Stimulated activated naive CD8-positive, alpha-beta T cell treated with anti-CD3 and anti-CD28 coated beads, Interleukin-15, Interleukin-2, amounts not matched to agents 100 ng/mL and 50 ng/mL, for 24 hours (primary cell): ENCODE results near the gene RAD50.
"Not testable (repeated sequence)": the region's sequence is repeated elsewhere in the genome, so short reads cannot be mapped to it uniquely, and the experiment has no call there.

Experiments used
- H3K27ac Mint-ChIP-seq: one replicate; pipeline ENCODE4 v1.8.0; 2021; ENCODE audit warnings: mild to moderate bottlenecking, mixed read lengths
- H3K27me3 Mint-ChIP-seq: one replicate; pipeline ENCODE4 v1.8.0; 2021; ENCODE audit warnings: mixed read lengths
- H3K36me3 Mint-ChIP-seq: one replicate; pipeline ENCODE4 v1.8.0; 2021; ENCODE audit warnings: low read depth, mixed read lengths
- H3K4me1 Mint-ChIP-seq: one replicate; pipeline ENCODE4 v1.8.0; 2021; ENCODE audit warnings: low read depth, mixed read lengths
- H3K4me3 Mint-ChIP-seq: one replicate; pipeline ENCODE4 v1.8.0; 2021; ENCODE audit warnings: mild to moderate bottlenecking, mixed read lengths
- H3K9me3 Mint-ChIP-seq: one replicate; pipeline ENCODE4 v1.8.0; 2021; ENCODE audit warnings: mixed read lengths

Gene RAD50

DNA sequence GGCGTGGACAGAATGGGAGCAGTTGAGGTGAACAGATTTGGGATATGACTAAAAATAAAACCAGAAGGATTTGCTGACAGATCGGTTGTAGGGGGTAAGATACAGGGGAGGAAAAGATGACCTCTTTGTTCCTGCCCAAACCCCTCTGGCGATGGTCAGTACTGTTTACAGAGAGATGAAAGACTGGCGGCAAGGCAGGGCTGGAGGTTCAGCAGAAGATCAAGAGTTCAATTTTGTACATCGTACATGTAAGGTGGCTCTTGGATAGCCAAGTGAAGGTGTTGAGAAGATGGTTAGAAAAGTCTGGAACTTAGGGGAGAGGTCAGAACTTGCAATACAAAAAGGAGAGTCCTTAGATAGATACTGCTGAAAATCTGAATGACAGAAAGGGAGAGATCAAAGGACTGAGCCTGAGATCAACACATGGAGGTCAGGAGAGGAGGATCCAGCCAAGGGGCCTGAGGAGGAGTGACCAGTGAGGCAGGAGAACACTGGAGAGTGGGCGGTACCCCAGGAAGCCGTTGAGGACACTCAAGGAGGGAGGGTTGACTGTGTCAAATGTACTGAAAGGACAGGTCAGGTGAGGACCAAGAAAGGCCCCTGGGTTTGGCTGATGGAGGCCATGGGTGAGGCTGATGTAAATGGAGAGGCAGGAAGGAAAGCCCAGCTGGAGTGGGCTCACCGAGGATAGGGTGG, 124.2 kb downstream of the RAD50 start:
- Mint-ChIP-seq H3K4me1 (peaks cover 19% of the 10 kb centered on the region), H3K4me3 (no peak overlapping the region), H3K9me3 (no peaks in the 10 kb centered on the region), H3K36me3 (no peaks in the 10 kb centered on the region), H3K27ac (no peak overlapping the region), H3K27me3 (no peaks in the 10 kb centered on the region)

DNA sequence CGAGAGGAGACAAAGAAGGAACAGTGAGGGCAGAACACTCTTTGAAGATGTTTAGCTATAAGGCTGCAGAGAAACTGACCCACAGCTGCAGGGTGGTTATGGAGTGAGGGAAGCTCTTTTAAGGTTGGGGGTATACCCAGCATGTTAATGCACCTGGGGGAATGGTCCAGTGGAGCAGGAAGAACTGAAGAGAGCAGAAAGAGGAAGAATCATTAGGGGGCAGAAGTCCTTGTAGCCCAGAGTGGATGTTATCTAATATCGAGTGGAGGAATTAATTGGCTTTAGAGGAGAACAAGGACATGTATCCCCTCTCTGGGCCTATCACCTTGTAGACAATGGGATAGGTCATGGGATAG, 124.7 kb downstream of the RAD50 start:
- no peak overlapping the region for H3K27ac Mint-ChIP-seq
- no peak overlapping the region for H3K4me3 Mint-ChIP-seq

DNA sequence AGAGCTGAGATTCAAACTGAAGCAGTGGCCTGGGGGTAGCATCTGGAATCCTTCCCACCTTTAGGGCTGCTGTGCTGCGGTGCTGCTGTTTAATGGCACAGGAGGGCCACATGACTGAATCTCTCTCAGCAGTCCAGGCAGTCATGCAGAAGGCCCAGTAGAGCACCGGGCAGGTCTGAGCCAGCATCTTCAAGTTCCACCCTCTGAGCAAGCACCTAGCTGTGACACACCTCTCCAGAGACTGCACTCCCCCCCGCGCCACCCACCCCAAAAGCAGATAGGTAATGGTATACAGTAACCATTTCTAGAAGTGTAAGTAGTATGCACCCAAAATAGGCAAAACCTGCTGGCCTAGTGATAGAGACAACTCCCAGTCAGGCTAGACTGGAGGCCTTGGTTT, 125.2 kb downstream of the RAD50 start:
- H3K36me3 Mint-ChIP-seq, result no peaks in the 10 kb centered on the region
- no peak overlapping the region for H3K27ac Mint-ChIP-seq
- no peaks in the 10 kb centered on the region for H3K27me3 Mint-ChIP-seq
- H3K9me3 Mint-ChIP-seq, result no peaks in the 10 kb centered on the region
- H3K4me3 Mint-ChIP-seq, result no peak overlapping the region
- H3K4me1 Mint-ChIP-seq, result peaks cover 21% of the 10 kb centered on the region

More for the DNA sequence above, 124.7 kb downstream of the RAD50 start:
- H3K27me3 Mint-ChIP-seq, result no peaks in the 10 kb centered on the region
- H3K9me3 Mint-ChIP-seq, result no peaks in the 10 kb centered on the region
- no peaks in the 10 kb centered on the region for H3K36me3 Mint-ChIP-seq
- peaks cover 21% of the 10 kb centered on the region for H3K4me1 Mint-ChIP-seq

DNA sequence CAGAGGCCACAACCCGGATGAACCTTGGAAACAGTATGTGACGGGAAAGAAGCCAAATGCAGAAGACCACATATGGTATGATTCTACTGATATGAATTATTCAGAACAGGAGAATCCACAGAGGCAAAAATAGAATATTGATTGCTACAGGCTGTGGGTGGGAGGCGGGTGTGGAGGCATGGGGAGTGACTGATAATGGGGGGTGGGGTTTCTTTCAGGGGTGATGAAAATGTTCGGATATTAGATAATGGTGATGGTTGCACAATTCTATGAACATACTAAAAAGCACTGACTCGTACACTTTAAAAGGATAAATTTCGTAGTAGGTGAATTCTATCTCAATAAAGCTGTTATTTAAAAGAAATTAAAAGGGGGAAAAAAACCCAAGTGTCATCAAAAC, 127.7 kb downstream of the RAD50 start:
- peaks cover 40% of the 10 kb centered on the region for H3K4me1 Mint-ChIP-seq
- no peaks in the 10 kb centered on the region for H3K27me3 Mint-ChIP-seq
- no peaks in the 10 kb centered on the region for H3K36me3 Mint-ChIP-seq
- H3K4me3 Mint-ChIP-seq, result no peak overlapping the region
- no peaks in the 10 kb centered on the region for H3K9me3 Mint-ChIP-seq
- no peak overlapping the region for H3K27ac Mint-ChIP-seq

DNA sequence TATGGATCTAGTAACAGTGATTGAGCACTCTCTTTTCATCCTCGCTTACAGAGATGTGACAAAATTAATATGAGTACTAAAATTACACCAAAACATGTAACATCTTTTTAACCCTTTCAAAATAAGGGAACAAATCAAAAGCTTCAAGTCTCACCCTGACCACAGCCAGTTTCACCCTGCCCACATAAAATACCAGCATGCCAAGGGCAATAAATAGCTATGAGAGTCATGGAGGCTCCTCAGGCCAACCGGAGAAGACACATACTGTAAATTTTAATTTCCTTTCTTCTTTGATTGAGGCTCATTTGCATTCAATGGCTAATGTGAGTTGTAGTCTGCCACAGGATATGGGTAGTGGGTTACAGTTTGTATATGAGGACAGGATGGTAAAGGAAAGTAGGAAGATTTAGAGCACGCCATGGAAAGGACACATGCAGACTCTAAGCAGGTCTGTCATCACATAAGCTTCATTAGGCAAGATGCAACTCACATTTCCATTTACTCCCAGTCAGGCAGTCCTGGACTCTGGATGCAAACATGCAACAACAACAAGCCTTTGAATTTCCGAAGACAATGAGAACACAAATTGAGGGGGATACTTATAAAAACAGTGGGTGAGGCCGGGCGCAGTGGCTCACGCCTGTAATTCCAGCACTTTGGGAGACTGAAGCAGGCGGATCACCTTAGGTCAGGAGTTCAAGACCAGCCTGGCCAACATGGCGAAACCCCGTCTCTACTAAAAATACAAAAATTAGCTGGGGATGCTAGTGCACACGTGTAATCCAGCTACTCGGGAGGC, 128.3 kb downstream of the RAD50 start:
- Mint-ChIP-seq H3K27ac (no peak overlapping the region), H3K9me3 (no peaks in the 10 kb centered on the region), H3K4me3 (no peak overlapping the region), H3K36me3 (no peaks in the 10 kb centered on the region), H3K27me3 (no peaks in the 10 kb centered on the region), H3K4me1 (peaks cover 42% of the 10 kb centered on the region)

DNA sequence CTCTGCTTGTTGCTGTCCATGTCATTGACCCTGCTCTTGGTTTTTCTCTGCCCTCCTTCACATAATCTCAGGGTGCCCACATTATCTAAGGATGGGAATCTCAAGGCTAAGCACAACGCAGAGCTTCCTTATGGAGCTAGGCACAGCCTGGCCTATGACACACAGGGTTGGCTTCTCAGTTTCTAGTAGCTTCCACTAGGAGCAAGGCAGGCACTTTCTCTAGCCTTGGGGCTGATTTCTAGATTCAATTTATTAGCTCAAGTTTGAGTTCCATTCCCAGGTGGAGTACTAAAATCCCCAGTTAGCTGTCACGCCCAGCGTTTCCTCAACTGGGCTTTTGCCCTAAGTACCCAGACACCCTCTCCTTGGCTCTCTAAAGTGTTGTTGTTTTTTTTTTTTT, 129.4 kb downstream of the RAD50 start:
- Mint-ChIP-seq H3K36me3 (no peaks in the 10 kb centered on the region), H3K27ac (no peak overlapping the region), H3K4me3 (no peak overlapping the region), H3K9me3 (no peaks in the 10 kb centered on the region), H3K4me1 (peaks cover 42% of the 10 kb centered on the region), H3K27me3 (no peaks in the 10 kb centered on the region)

DNA sequence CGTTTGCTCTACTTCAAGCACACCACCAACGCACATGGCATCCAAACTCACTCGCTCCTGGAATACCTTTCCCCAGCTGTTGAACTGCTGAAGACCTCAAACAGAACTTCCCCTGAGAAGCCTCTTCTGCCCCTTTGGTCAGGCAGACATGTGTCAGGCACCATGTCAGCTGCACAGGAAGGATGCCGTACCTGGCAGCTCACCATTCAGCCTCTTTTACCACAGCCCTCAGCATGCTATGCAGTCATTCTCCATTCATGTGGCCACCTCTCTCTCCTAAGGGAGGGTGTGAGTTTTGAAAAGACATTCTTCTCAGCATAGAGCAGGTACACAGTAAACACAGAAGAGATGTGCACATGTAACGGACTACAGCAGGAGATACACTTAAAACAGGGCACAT, 131.2 kb downstream of the RAD50 start:
- H3K4me3 Mint-ChIP-seq, result peak overlapping the region; percentile 32
- no peaks in the 10 kb centered on the region for H3K9me3 Mint-ChIP-seq
- H3K27ac Mint-ChIP-seq, result peak overlapping the region; percentile 71
- no peaks in the 10 kb centered on the region for H3K27me3 Mint-ChIP-seq
- H3K4me1 Mint-ChIP-seq, result peaks cover 43% of the 10 kb centered on the region
- H3K36me3 Mint-ChIP-seq, result peaks cover 5% of the 10 kb centered on the region

DNA sequence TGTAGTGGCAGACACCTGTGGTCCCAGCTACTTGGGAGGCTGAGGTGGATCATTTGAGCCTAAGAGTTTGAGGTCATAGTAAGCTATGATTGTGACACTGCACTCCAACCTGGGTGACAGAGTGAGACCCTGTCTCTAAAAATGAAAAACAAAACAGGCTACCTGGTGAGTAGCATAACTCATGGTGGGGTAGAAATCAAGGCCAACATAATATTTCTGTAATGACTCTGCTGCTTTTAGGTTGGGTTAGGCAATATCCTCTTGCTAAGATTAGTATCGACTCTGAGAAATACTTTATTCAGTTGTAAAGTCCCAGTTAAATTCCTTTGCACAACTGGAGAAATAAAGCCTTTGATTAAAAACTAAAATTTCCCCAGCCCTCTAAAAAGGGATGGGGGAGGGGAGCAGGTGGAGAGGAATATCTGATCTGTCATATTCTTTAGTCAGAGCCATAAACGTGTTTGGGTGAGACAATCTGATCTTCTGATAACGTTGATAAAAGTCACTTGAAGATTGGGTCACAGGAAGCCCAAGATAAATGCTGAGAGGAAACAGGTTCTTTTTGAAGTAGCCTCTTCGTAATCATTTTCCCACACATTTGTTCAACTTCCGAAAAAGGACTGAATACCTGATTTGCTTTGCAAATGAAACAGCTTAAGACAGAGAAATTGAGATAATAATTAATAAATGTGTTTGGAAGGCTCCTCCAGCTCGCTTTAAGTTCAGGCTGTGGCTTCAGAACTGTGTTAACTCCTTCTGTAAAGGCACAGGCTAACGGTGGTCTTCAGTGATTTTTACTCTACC, 132.0 kb downstream of the RAD50 start:
- Mint-ChIP-seq H3K4me1 (peaks cover 43% of the 10 kb centered on the region), H3K36me3 (peaks cover 5% of the 10 kb centered on the region), H3K4me3 (peak overlapping the region; percentile 22), H3K27me3 (no peaks in the 10 kb centered on the region), H3K9me3 (no peaks in the 10 kb centered on the region), H3K27ac (peak overlapping the region; percentile 66)

DNA sequence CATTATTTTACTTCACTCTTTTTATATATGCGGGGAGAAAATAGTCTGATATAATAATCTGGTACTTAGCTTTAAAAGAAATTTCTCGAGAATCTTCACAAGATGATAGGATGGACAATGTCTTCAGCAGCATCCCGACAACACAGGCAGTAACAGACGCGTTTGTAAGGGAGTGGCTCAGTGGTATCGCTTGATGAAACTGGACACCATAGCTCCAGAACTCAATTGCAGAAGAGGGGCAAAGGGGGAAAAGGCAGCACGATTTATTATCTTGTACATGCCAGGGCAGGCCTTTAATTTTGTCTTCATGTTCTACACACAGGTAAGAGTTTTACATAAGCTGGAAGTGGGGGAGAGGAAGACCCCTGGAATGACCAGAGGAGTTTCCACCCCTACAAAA, 132.7 kb downstream of the RAD50 start:
- H3K4me3 Mint-ChIP-seq, result no peak overlapping the region

DNA sequence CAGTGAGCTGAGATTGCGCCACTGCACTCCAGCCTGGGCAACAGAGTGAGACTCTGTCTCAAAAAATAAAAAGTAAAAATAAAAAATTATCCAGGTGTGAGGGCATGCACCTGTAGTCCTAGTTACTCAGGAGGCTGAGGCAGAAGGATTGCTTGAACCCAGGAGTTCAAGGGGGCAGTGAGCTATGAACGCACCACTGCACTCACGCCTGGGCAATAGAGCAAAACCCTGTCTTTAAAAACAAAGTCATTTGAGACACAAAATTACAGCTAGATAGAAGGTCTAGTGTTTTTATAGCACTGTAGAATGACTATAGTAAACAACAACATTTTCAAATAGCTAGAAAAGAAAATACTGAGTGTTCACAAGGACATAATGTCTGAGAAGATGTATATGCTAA, 133.4 kb downstream of the RAD50 start:
- Mint-ChIP-seq H3K27ac (no peak overlapping the region), H3K36me3 (peaks cover 5% of the 10 kb centered on the region), H3K27me3 (no peaks in the 10 kb centered on the region), H3K4me1 (peaks cover 33% of the 10 kb centered on the region), H3K9me3 (no peaks in the 10 kb centered on the region), H3K4me3 (no peak overlapping the region)

More for the DNA sequence above, 132.7 kb downstream of the RAD50 start:
- H3K36me3 Mint-ChIP-seq, result peaks cover 5% of the 10 kb centered on the region
- peaks cover 39% of the 10 kb centered on the region for H3K4me1 Mint-ChIP-seq
- no peaks in the 10 kb centered on the region for H3K27me3 Mint-ChIP-seq
- no peaks in the 10 kb centered on the region for H3K9me3 Mint-ChIP-seq
- no peak overlapping the region for H3K27ac Mint-ChIP-seq

DNA sequence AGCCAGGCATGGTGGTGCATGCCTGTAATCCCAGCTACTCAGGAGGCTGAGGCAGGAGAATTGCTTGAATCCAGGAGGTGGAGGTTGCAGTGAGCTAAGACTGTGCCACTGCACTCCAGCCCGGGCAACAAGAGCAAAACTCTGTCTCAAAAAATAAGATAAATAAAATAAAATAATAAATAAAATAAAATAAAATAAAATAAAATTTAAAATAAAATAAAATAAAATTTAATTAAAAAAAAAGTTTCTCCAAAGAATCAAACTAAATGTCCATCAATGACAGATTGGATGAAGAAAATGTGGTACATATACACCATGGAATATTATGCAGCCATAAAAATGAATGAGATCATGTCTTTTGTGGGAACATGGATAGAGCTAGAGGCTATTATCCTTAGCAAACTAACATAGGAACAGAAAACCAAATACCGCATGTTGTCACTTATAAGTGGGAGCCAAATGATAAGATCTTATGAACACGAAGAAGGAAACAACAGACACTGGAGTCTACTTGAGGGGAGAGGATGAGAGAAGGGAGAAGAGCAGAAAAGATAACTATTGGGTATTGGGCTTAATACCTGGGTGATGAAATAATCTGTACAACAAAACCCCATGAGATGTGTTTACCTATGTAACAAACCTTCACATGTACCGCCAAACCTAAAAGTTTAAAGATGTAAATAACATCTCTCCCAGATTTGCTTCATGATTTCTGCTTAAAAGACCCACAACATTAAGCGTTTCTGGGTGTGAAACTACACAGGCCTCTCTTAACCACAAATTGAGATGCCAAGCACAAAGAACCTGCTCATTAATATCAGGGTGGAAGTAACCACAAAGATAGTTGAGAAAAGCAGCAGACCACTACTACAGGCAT, 135.2 kb downstream of the RAD50 start:
- not testable (repeated sequence) for H3K36me3 Mint-ChIP-seq, H3K27me3 Mint-ChIP-seq, H3K4me3 Mint-ChIP-seq, H3K9me3 Mint-ChIP-seq
- Mint-ChIP-seq H3K27ac (peak overlapping the region; percentile 43), H3K4me1 (peaks cover 27% of the 10 kb centered on the region)

DNA sequence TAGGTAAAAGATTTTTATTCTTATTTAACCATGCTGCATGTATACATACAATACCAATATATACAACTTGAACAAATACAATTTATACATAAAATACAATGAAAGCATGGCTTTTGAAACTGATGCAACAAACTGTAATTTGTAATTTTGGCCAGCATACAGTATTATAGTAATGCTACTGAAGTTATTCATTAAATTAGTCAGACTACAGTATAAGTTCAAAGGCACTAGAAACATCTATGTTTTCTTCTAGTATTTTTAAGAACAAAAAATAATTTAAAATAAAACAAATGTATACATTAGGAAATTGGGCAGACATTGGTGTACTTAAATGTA, 135.8 kb downstream of the RAD50 start:
- Mint-ChIP-seq H3K36me3 (peaks cover 9% of the 10 kb centered on the region), H3K27ac (no peak overlapping the region), H3K27me3 (no peaks in the 10 kb centered on the region), H3K4me1 (peaks cover 27% of the 10 kb centered on the region), H3K4me3 (no peak overlapping the region), H3K9me3 (no peaks in the 10 kb centered on the region)
